HG02588 (cell line): ENCODE data around the gene CDH2.
"Not testable (repeated sequence)": the region's sequence is repeated elsewhere in the genome, so short reads cannot be mapped to it uniquely, and the experiment has no call there.

Experiments
- ATAC-seq: cut with Tn5 transposase; IDR thresholded peaks from one replicate; pipeline ENCODE4 v1.9.1; 2021; ENCODE audit warnings: mild to moderate bottlenecking, moderate library complexity; ENCODE audit not compliant: unreplicated experiment

CDH2 gene

GRCh38 chr18:27942706-27943105 is 234.2 kb downstream of the CDH2 start:
- no peak for ATAC-seq

- no peak for ATAC-seq
Measured at GRCh38 chr18:27931535-27931934, 245.4 kb downstream of the CDH2 start.

GRCh38 chr18:27922780-27923179 is 254.2 kb downstream of the CDH2 start:
- no peak for ATAC-seq

GRCh38 chr18:27921904-27922751 is 254.8 kb downstream of the CDH2 start:
- no peak for ATAC-seq

GRCh38 chr18:27921392-27921791 is 255.5 kb downstream of the CDH2 start:
- no peak for ATAC-seq

- ATAC-seq = no peak
Measured at GRCh38 chr18:27920836-27921235, 256.1 kb downstream of the CDH2 start.

GRCh38 chr18:27906189-27906588 is 270.7 kb downstream of the CDH2 start:
- not testable (repeated sequence) for ATAC-seq

- ATAC-seq = no peak
Measured at GRCh38 chr18:27903906-27904305, 273.0 kb downstream of the CDH2 start.

- ATAC-seq = no peak
Measured at GRCh38 chr18:27901424-27902226, 275.3 kb downstream of the CDH2 start.
